ENCODE data around the gene GOLGA5.
A peak's percentile ranks its signal among the peaks of the same experiment; 100 is the strongest.
"Not testable (repeated sequence)": the region's sequence is repeated elsewhere in the genome, so short reads cannot be mapped to it uniquely, and the experiment has no call there.

The GOLGA5 gene

GRCh38 chr14:92794961-92795360 is 856 bp downstream of the GOLGA5 start:
- H3K4me1 Mint-ChIP-seq, result peaks cover 45% of the 10 kb centered on the region
- H3K27me3 Mint-ChIP-seq, result no peaks in the 10 kb centered on the region
- H3K4me3 Mint-ChIP-seq, result peak overlapping the region; percentile 98
- H3K9me3 Mint-ChIP-seq, result peaks cover 7% of the 10 kb centered on the region
- H3K36me3 Mint-ChIP-seq, result peaks cover 8% of the 10 kb centered on the region
- peak overlapping the region; percentile 96 for H3K27ac Mint-ChIP-seq

- peaks cover 13% of the 10 kb centered on the region for H3K36me3 Mint-ChIP-seq
- H3K27ac Mint-ChIP-seq, result no peak overlapping the region
- H3K27me3 Mint-ChIP-seq, result no peaks in the 10 kb centered on the region
- H3K4me3 Mint-ChIP-seq, result no peak overlapping the region
- no peaks in the 10 kb centered on the region for H3K9me3 Mint-ChIP-seq
- H3K4me1 Mint-ChIP-seq, result peaks cover 74% of the 10 kb centered on the region
Measured at GRCh38 chr14:92797935-92798653, 4.0 kb downstream of the GOLGA5 start.

GRCh38 chr14:92798811-92799210 is 4.7 kb downstream of the GOLGA5 start:
- peaks cover 17% of the 10 kb centered on the region for H3K36me3 Mint-ChIP-seq
- H3K9me3 Mint-ChIP-seq, result no peaks in the 10 kb centered on the region
- H3K27ac Mint-ChIP-seq, result no peak overlapping the region
- H3K4me1 Mint-ChIP-seq, result peaks cover 77% of the 10 kb centered on the region
- H3K27me3 Mint-ChIP-seq, result no peaks in the 10 kb centered on the region
- no peak overlapping the region for H3K4me3 Mint-ChIP-seq

- Mint-ChIP-seq H3K36me3 (peaks cover 21% of the 10 kb centered on the region), H3K27me3 (no peaks in the 10 kb centered on the region), H3K4me3 (peak overlapping the region; percentile 68), H3K9me3 (no peaks in the 10 kb centered on the region), H3K27ac (no peak overlapping the region), H3K4me1 (peaks cover 80% of the 10 kb centered on the region)
Measured at GRCh38 chr14:92800012-92800411, 5.9 kb downstream of the GOLGA5 start.

GRCh38 chr14:92800525-92800924 is 6.4 kb downstream of the GOLGA5 start:
- Mint-ChIP-seq H3K27ac (peak overlapping the region; percentile 38), H3K36me3 (peaks cover 22% of the 10 kb centered on the region), H3K9me3 (no peaks in the 10 kb centered on the region), H3K4me3 (peak overlapping the region; percentile 68), H3K4me1 (peaks cover 80% of the 10 kb centered on the region), H3K27me3 (no peaks in the 10 kb centered on the region)

GRCh38 chr14:92801917-92802316 is 7.8 kb downstream of the GOLGA5 start:
- H3K36me3 Mint-ChIP-seq, result peaks cover 24% of the 10 kb centered on the region

GRCh38 chr14:92802678-92803077 is 8.6 kb downstream of the GOLGA5 start:
- Mint-ChIP-seq H3K4me1 (peaks cover 69% of the 10 kb centered on the region), H3K36me3 (peaks cover 27% of the 10 kb centered on the region), H3K27me3 (no peaks in the 10 kb centered on the region)

More at GRCh38 chr14:92801917-92802316, 7.8 kb downstream of the GOLGA5 start:
- Mint-ChIP-seq H3K27ac (peak overlapping the region; percentile 38), H3K4me3 (peak overlapping the region; percentile 68), H3K27me3 (no peaks in the 10 kb centered on the region), H3K9me3 (no peaks in the 10 kb centered on the region), H3K4me1 (peaks cover 76% of the 10 kb centered on the region)

GRCh38 chr14:92813201-92813600 is 19.1 kb downstream of the GOLGA5 start:
- Mint-ChIP-seq H3K4me1 (peaks cover 3% of the 10 kb centered on the region), H3K9me3 (no peaks in the 10 kb centered on the region), H3K27me3 (no peaks in the 10 kb centered on the region), H3K36me3 (peaks cover 15% of the 10 kb centered on the region), H3K4me3 (no peak overlapping the region), H3K27ac (no peak overlapping the region)

More at GRCh38 chr14:92802678-92803077, 8.6 kb downstream of the GOLGA5 start:
- H3K9me3 Mint-ChIP-seq, result no peaks in the 10 kb centered on the region
- no peak overlapping the region for H3K4me3 Mint-ChIP-seq
- no peak overlapping the region for H3K27ac Mint-ChIP-seq

- Mint-ChIP-seq H3K27ac (no peak overlapping the region), H3K36me3 (peaks cover 19% of the 10 kb centered on the region), H3K9me3 (no peaks in the 10 kb centered on the region), H3K4me3 (no peak overlapping the region), H3K27me3 (no peaks in the 10 kb centered on the region), H3K4me1 (no peaks in the 10 kb centered on the region)
Measured at GRCh38 chr14:92819011-92819597, 25.0 kb downstream of the GOLGA5 start.

GRCh38 chr14:92819680-92820535 is 25.8 kb downstream of the GOLGA5 start:
- not testable (repeated sequence) for H3K4me3 Mint-ChIP-seq, H3K4me1 Mint-ChIP-seq, H3K9me3 Mint-ChIP-seq, H3K27me3 Mint-ChIP-seq, H3K27ac Mint-ChIP-seq
- H3K36me3 Mint-ChIP-seq, result peaks cover 20% of the 10 kb centered on the region

GRCh38 chr14:92820536-92820840 is 26.4 kb downstream of the GOLGA5 start:
- not testable (repeated sequence) for H3K27me3 Mint-ChIP-seq, H3K9me3 Mint-ChIP-seq, H3K4me1 Mint-ChIP-seq, H3K27ac Mint-ChIP-seq, H3K4me3 Mint-ChIP-seq
- H3K36me3 Mint-ChIP-seq, result peaks cover 16% of the 10 kb centered on the region

- no peak overlapping the region for H3K27ac Mint-ChIP-seq
- H3K27me3 Mint-ChIP-seq, result no peaks in the 10 kb centered on the region
- no peak overlapping the region for H3K4me3 Mint-ChIP-seq
- peaks cover 24% of the 10 kb centered on the region for H3K36me3 Mint-ChIP-seq
- H3K4me1 Mint-ChIP-seq, result no peaks in the 10 kb centered on the region
- H3K9me3 Mint-ChIP-seq, result no peaks in the 10 kb centered on the region
Measured at GRCh38 chr14:92830902-92831301, 36.8 kb downstream of the GOLGA5 start.

GRCh38 chr14:92832137-92832700 is 38.1 kb downstream of the GOLGA5 start:
- H3K9me3 Mint-ChIP-seq, result no peaks in the 10 kb centered on the region

GRCh38 chr14:92841930-92842329 is 47.8 kb downstream of the GOLGA5 start:
- H3K9me3 Mint-ChIP-seq, result peaks cover 6% of the 10 kb centered on the region
- peaks cover 20% of the 10 kb centered on the region for H3K4me1 Mint-ChIP-seq
- H3K4me3 Mint-ChIP-seq, result no peak overlapping the region
- no peaks in the 10 kb centered on the region for H3K27me3 Mint-ChIP-seq
- no peak overlapping the region for H3K27ac Mint-ChIP-seq
- peaks cover 18% of the 10 kb centered on the region for H3K36me3 Mint-ChIP-seq

More at GRCh38 chr14:92832137-92832700, 38.1 kb downstream of the GOLGA5 start:
- no peak overlapping the region for H3K4me3 Mint-ChIP-seq
- H3K27ac Mint-ChIP-seq, result no peak overlapping the region
- H3K27me3 Mint-ChIP-seq, result no peaks in the 10 kb centered on the region
- peaks cover 24% of the 10 kb centered on the region for H3K36me3 Mint-ChIP-seq
- no peaks in the 10 kb centered on the region for H3K4me1 Mint-ChIP-seq

- Mint-ChIP-seq H3K9me3 (peaks cover 6% of the 10 kb centered on the region), H3K4me3 (no peak overlapping the region), H3K4me1 (peaks cover 42% of the 10 kb centered on the region), H3K27ac (peak overlapping the region; percentile 21), H3K27me3 (no peaks in the 10 kb centered on the region), H3K36me3 (peaks cover 16% of the 10 kb centered on the region)
Measured at GRCh38 chr14:92844204-92844603, 50.1 kb downstream of the GOLGA5 start.

All from activated naive CD4-positive, alpha-beta T cell treated with anti-CD3 and anti-CD28 coated beads, Interleukin-2, amount 50 U/mL, for 24 hours (primary cell).